H1 (cell line): ENCODE measurements around the gene KIF26B. TPM values are rescaled to one million over a fixed set of nuclear protein-coding genes. Genes with fewer than 3 reads are reported as not detected.

Experiments used
- KDM4A ChIP-seq: IDR thresholded peaks from one replicate; pipeline ENCODE4 v1.7.1; 2012; ENCODE audit warnings: low read depth, mild to moderate bottlenecking, moderate library complexity, low read length, inconsistent platforms; ENCODE audit not compliant: severe bottlenecking
- polyA plus RNA-seq, 7 experiments: library from polyadenylated mRNA; depleted of rRNA in 3 of 7; stranded (reverse) in 5 of 7; unstranded in 2 of 7; fragments of >200 nt in 5 of 7; fragments of 200-250 nt in 2 of 7; gene quantifications; 1 replicate in 5 of 7; 2 replicates in 1 of 7; 4 replicates in 1 of 7; pipeline versions ENCODE4 v1.2.1 to v1.2.3, GENCODE V29; 2011 to 2013; ENCODE audit warnings: missing spikeins in 2 of 7, mixed read lengths in 2 of 7
- total RNA-seq: library from RNA; stranded (reverse); fragmentation: NEBNext Ultra II Directional; extraction: Animal tissue kit (Norgen Biotek cat#: 25700); gene quantifications from 2 replicates; pipeline ENCODE4 v1.2.1, GENCODE V29; 2021

KIF26B gene
- total and polyA plus RNA-seq, 2 of the 8 experiments (the other 6 are each of a cell fraction or from before 2014, with no cell fraction given) = 0.06 to 0.28 TPM

DNA sequence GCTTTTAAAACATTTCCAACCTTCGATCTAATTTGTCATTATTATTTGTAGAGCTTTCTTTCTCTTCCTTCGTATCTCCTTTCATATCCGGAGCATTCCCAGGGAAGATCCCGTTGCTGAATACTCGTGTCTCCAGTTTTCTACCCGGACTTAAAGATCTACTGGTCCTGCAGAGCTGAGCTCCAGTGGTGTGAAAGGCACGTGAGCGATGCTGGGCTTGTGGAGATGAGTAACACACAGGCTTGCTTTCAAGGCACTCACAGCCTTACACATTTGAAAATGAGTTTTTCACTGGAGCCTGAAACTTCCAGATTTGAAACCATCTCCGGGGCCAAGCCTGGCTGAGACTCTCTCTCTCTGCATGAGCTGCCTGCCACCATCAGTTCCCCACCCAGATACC, 428.3 kb downstream of the KIF26B start (continued):
- TF ChIP-seq KDM4A = no peak
